Neural cell (in vitro differentiated cells): ENCODE results near the gene TSPAN17. TPM values are rescaled to one million over a fixed set of nuclear protein-coding genes. Genes with fewer than 3 reads are reported as not detected.

Experiments
- H2AFZ ChIP-seq: fragments of 200-600, 300-800 bp; sonication (generic), shearing (Covaris generic); 2 replicates; pipeline ENCODE4 v1.6.0; 2014; ENCODE audit warnings: low read depth, mild to moderate bottlenecking, antibody characterized with exemption, low read length, moderate library complexity
- H3F3A ChIP-seq: fragments of 200-600 bp; shearing (Covaris generic); 2 replicates; pipeline ENCODE4 v1.6.1; 2016; ENCODE audit warnings: mild to moderate bottlenecking, moderate library complexity, mixed read lengths, antibody characterized with exemption, low read length; ENCODE audit not compliant: insufficient read depth, poor library complexity, severe bottlenecking
- H3K27ac ChIP-seq: fragments of 200-600, 300-800 bp; sonication (generic), shearing (Covaris generic); 2 replicates; pipeline ENCODE4 v1.5.1; 2014; ENCODE audit warnings: mild to moderate bottlenecking, low read length, moderate library complexity
- H3K27me3 ChIP-seq: fragments of 300-800, 200-600 bp; sonication (generic), shearing (Covaris generic); 2 replicates; pipeline ENCODE4 v1.6.0; 2014; ENCODE audit warnings: mild to moderate bottlenecking, low read depth, low read length, moderate library complexity; ENCODE audit not compliant: insufficient read depth
- H3K36me3 ChIP-seq: fragments of 300-800, 200-600 bp; sonication (generic), shearing (Covaris generic); 2 replicates; pipeline ENCODE4 v1.5.1; 2014; ENCODE audit warnings: mild to moderate bottlenecking, antibody characterized with exemption, low read length, moderate library complexity; ENCODE audit not compliant: insufficient read depth
- H3K4me2 ChIP-seq: fragments of 300-800, 200-600 bp; sonication (generic), shearing (Covaris generic); 2 replicates; pipeline ENCODE4 v1.6.0; 2014; ENCODE audit warnings: mild to moderate bottlenecking, low read length
- H3K4me3 ChIP-seq: fragments of 300-800, 200-600 bp; sonication (generic), shearing (Covaris generic); 2 replicates; pipeline ENCODE4 v1.5.1; 2014; ENCODE audit warnings: mild to moderate bottlenecking, low read length, moderate library complexity
- H3K79me2 ChIP-seq: fragments of 200-600 bp; shearing (Covaris generic); replicated peaks from 2 replicates; pipeline ENCODE4 v1.6.0; 2014; ENCODE audit warnings: mild to moderate bottlenecking, low read length, moderate library complexity; ENCODE audit not compliant: insufficient read depth
- H3K9ac ChIP-seq: fragments of 300-800, 200-600 bp; sonication (generic), shearing (Covaris generic); 2 replicates; pipeline ENCODE4 v1.6.1; 2016; ENCODE audit warnings: mild to moderate bottlenecking, low read length, mixed read lengths
- H3K9me2 ChIP-seq: fragments of 200-600 bp; shearing (Covaris generic); 2 replicates; pipeline ENCODE4 v1.6.1; 2016; ENCODE audit warnings: mild to moderate bottlenecking, low read length, mixed read lengths; ENCODE audit not compliant: insufficient read depth
- H3K9me3 ChIP-seq: fragments of 200-600, 300-800 bp; sonication (generic), shearing (Covaris generic); 2 replicates; pipeline ENCODE4 v1.6.1; 2016; ENCODE audit warnings: mild to moderate bottlenecking, mixed run types, low read length, moderate library complexity, mixed read lengths
- H4K20me1 ChIP-seq: fragments of 200-600 bp; shearing (Covaris generic); 2 replicates; pipeline ENCODE4 v1.6.1; 2016; ENCODE audit warnings: mild to moderate bottlenecking, mixed run types; ENCODE audit not compliant: insufficient read depth
- EP300 ChIP-seq: fragments of 450-650 bp; conservative IDR thresholded peaks from 2 replicates; pipeline ENCODE4 v1.6.1; 2014; ENCODE audit warnings: antibody characterized with exemption, mild to moderate bottlenecking, moderate library complexity; ENCODE audit not compliant: poor library complexity, severe bottlenecking
- EZH2 ChIP-seq: fragments of 200-600, 300-800 bp; shearing (Covaris generic), sonication (generic); IDR thresholded peaks from 2 replicates; pipeline ENCODE4 v1.6.1; 2014; ENCODE audit warnings: antibody characterized with exemption, low read length, borderline replicate concordance, mild to moderate bottlenecking; ENCODE audit not compliant: insufficient read depth, poor library complexity, severe bottlenecking
- MXI1 ChIP-seq: fragments of 450-650 bp; conservative IDR thresholded peaks from 2 replicates; pipeline ENCODE4 v1.6.1; 2014; ENCODE audit warnings: antibody characterized with exemption, mild to moderate bottlenecking; ENCODE audit not compliant: poor library complexity, severe bottlenecking
- POLR2AphosphoS5 ChIP-seq: IDR thresholded peaks from 2 replicates; pipeline ENCODE4 v1.6.1; 2012
- RAD21 ChIP-seq: fragments of 450-650 bp; conservative IDR thresholded peaks from 2 replicates; pipeline ENCODE4 v1.6.1; 2014; ENCODE audit warnings: antibody characterized with exemption, mild to moderate bottlenecking, moderate library complexity
- SMC3 ChIP-seq: fragments of 450-650 bp; conservative IDR thresholded peaks from 2 replicates; pipeline ENCODE4 v1.6.1; 2014; ENCODE audit warnings: antibody characterized with exemption, mild to moderate bottlenecking, moderate library complexity; ENCODE audit not compliant: poor library complexity
- TAF1 ChIP-seq: IDR thresholded peaks from 2 replicates; pipeline ENCODE4 v1.6.1; 2012; ENCODE audit warnings: low read depth
- polyA plus RNA-seq: library from polyadenylated mRNA; depleted of rRNA; stranded (reverse); fragments of >200 nt; gene quantifications from 2 replicates; pipeline ENCODE4 v1.2.3, GENCODE V29; 2014
- TF ChIP-seq, protein P1 (sequence below): fragments of 450-650 bp; IDR thresholded peaks from 2 replicates; pipeline ENCODE4 v1.5.1; 2014; ENCODE audit warnings: antibody characterized with exemption, mild to moderate bottlenecking, moderate library complexity; ENCODE audit not compliant: poor library complexity, severe bottlenecking
- TF ChIP-seq, protein P2 (sequence below): IDR thresholded peaks from 2 replicates; pipeline ENCODE4 v1.6.1; 2012; ENCODE audit warnings: borderline replicate concordance

The TSPAN17 gene
- polyA plus RNA-seq, 1 donor from 2014 or later: 66.4 TPM

DNA sequence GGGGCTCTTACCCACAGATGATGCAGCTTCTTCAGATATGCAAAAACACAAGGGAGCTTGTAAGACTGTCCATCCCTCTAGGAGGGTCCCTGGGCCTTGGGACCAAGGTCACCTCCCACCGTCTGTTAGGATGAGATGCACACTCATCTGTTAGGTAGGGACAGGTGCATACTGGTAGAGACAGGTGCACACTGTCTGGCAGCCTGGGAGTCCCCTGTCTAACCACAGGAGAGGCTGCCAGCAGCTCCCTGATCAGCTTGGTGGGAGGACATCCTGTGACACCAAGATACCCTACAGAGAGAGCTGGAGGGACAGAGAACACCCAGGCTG, 13.2 kb downstream of the TSPAN17 start:
- H3K4me3 ChIP-seq: no peak overlapping the region
- no peaks in the 10 kb centered on the region for H3K79me2 ChIP-seq
- H2AFZ ChIP-seq: no peak overlapping the region
- no peaks in the 10 kb centered on the region for H3K36me3 ChIP-seq
- no peaks in the 10 kb centered on the region for H3K9me2 ChIP-seq
- no peaks in the 10 kb centered on the region for H3F3A ChIP-seq
- TF ChIP-seq SMC3: no peak
- TF ChIP-seq EZH2: no peak
- TF ChIP-seq, protein P1, sequence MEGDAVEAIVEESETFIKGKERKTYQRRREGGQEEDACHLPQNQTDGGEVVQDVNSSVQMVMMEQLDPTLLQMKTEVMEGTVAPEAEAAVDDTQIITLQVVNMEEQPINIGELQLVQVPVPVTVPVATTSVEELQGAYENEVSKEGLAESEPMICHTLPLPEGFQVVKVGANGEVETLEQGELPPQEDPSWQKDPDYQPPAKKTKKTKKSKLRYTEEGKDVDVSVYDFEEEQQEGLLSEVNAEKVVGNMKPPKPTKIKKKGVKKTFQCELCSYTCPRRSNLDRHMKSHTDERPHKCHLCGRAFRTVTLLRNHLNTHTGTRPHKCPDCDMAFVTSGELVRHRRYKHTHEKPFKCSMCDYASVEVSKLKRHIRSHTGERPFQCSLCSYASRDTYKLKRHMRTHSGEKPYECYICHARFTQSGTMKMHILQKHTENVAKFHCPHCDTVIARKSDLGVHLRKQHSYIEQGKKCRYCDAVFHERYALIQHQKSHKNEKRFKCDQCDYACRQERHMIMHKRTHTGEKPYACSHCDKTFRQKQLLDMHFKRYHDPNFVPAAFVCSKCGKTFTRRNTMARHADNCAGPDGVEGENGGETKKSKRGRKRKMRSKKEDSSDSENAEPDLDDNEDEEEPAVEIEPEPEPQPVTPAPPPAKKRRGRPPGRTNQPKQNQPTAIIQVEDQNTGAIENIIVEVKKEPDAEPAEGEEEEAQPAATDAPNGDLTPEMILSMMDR: no peak
- no peak for TF ChIP-seq EP300
- TF ChIP-seq, protein P2, sequence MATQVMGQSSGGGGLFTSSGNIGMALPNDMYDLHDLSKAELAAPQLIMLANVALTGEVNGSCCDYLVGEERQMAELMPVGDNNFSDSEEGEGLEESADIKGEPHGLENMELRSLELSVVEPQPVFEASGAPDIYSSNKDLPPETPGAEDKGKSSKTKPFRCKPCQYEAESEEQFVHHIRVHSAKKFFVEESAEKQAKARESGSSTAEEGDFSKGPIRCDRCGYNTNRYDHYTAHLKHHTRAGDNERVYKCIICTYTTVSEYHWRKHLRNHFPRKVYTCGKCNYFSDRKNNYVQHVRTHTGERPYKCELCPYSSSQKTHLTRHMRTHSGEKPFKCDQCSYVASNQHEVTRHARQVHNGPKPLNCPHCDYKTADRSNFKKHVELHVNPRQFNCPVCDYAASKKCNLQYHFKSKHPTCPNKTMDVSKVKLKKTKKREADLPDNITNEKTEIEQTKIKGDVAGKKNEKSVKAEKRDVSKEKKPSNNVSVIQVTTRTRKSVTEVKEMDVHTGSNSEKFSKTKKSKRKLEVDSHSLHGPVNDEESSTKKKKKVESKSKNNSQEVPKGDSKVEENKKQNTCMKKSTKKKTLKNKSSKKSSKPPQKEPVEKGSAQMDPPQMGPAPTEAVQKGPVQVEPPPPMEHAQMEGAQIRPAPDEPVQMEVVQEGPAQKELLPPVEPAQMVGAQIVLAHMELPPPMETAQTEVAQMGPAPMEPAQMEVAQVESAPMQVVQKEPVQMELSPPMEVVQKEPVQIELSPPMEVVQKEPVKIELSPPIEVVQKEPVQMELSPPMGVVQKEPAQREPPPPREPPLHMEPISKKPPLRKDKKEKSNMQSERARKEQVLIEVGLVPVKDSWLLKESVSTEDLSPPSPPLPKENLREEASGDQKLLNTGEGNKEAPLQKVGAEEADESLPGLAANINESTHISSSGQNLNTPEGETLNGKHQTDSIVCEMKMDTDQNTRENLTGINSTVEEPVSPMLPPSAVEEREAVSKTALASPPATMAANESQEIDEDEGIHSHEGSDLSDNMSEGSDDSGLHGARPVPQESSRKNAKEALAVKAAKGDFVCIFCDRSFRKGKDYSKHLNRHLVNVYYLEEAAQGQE: no peak
- no peak for TF ChIP-seq POLR2AphosphoS5
- TF ChIP-seq TAF1: no peak
- no peak for TF ChIP-seq MXI1
- TF ChIP-seq RAD21: no peak
- H3K4me2 ChIP-seq: no peak overlapping the region
- no peaks in the 10 kb centered on the region for H3K27me3 ChIP-seq
- peak overlapping the region; percentile 36 for H3K9ac ChIP-seq
- no peaks in the 10 kb centered on the region for H3K9me3 ChIP-seq
- no peak overlapping the region for H3K27ac ChIP-seq
- H4K20me1 ChIP-seq: no peaks in the 10 kb centered on the region

DNA sequence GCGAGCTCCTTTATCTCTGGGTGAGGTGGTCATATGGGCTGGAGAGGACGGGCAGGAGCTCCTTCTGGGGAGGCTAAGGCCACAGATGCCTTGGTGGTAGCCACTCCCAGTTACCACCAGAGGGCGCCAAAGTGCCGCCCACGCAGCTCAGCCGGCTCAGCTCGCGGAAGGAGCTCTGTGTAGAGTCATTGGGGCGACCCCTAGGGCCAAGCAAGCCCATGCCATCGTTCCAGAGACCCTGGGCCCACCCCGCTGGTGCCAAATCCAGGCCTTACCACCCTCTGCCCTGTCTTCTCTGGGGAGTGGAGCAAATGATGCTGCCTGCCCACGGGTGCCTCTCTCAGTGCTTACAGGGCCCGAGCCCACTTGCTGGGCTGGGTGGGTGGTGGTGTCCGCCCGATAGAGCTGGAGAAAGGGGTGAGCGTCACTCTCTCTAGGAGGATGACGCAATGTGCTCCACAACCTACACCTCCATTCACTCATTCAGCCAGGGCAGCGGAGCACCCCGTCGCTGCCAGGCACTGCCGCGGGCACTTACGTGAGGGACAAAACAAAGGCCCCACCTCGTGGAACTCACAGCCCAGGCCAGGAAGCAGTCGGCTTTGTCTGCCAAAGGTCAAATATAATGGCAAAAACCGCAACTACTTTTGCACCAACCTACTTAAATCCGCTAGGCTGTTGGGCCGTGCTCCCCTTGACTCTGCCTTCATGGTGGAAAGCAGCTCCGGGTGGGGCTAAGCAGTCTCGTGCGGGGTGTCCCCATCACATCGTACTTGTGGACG, 13.8 kb downstream of the TSPAN17 start:
- Histone ChIP-seq H3K36me3 (no peaks in the 10 kb centered on the region), H3F3A (no peaks in the 10 kb centered on the region), H3K27me3 (no peaks in the 10 kb centered on the region), H3K4me2 (no peak overlapping the region), H3K79me2 (no peaks in the 10 kb centered on the region), H3K9me3 (no peaks in the 10 kb centered on the region), H2AFZ (no peak overlapping the region), H4K20me1 (no peaks in the 10 kb centered on the region), H3K27ac (no peak overlapping the region), H3K9me2 (no peaks in the 10 kb centered on the region), H3K9ac (peak overlapping the region; percentile 36), H3K4me3 (no peak overlapping the region)
- peak; percentile 100 for TF ChIP-seq SMC3
- peak; percentile 99 for TF ChIP-seq RAD21
- TF ChIP-seq, protein P1: peak; percentile 99
- TF ChIP-seq MXI1: peak; percentile 33
- TF ChIP-seq, protein P2: no peak
